ENCODE data around the gene CNDP2.

DNA sequence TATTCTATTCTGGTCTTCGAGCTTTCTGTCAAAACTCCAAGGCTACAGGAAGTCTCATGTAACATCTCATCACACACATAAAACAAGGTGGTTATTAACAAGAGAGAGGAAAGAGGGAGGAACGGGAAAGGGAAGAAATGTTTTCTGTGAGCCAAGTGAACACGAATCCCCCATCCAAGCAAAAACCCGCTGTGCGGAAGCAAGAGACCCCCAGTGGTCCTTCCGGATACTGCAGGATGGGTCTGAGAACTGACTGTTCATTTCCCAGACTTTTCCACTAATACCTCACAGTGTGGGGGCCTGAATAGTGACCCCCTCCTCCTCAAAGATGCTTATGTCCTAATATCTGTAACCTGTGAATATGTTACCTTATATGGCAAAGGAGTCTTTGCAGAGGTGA is 20.0 kb upstream of the CNDP2 start:
- TF ChIP-seq POLR2AphosphoS5 (IDR thresholded peaks at IDR 0.05; ENCODE audit: borderline replicate concordance, low read depth, low read length) (no peak), EZH2 (IDR thresholded peaks at IDR 0.05) (no peak)

Measured in SK-N-MC (cell line).